D721Med (cell line): Measurements from ENCODE around the gene MMP17.

Source experiments
- DNase-seq: peaks from one replicate; pipeline ENCODE4 v3.0.0; 2011; ENCODE audit warnings: low spot score; ENCODE audit not compliant: insufficient read length
- FAIRE-seq: peaks from 2 replicates; lab custom pipeline; 2011; peaks lifted over from hg19 to GRCh38; lab: Jason Lieb, UNC
- TF ChIP-seq, protein P1 (sequence below): IDR thresholded peaks from 2 replicates; pipeline ENCODE4 v1.5.1; 2012; ENCODE audit warnings: mild to moderate bottlenecking, control low read depth; ENCODE audit not compliant: insufficient read depth; ENCODE audit errors: missing control alignments

Gene MMP17

DNA sequence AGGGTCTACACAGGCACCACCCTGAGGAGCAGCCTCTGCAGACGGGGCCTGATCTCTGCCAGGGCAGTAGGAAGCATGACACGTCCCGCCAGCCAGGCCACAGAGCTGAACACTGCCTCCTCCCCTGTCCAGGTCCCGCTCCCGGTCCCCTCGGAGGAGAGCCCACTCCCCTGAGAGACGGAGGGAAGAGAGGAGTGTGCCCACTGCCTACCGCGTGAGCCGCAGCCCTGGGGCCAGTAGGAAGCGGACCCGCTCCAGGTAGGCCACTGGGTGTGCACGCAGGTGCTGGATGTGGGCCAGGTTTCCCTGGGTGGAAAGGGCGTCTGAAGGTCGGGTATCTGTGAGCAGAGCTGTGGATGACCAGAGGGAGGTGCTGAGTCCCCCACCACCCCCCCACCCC is 41.9 kb upstream of the MMP17 start:
- FAIRE-seq = no peak
- TF ChIP-seq, protein P1, sequence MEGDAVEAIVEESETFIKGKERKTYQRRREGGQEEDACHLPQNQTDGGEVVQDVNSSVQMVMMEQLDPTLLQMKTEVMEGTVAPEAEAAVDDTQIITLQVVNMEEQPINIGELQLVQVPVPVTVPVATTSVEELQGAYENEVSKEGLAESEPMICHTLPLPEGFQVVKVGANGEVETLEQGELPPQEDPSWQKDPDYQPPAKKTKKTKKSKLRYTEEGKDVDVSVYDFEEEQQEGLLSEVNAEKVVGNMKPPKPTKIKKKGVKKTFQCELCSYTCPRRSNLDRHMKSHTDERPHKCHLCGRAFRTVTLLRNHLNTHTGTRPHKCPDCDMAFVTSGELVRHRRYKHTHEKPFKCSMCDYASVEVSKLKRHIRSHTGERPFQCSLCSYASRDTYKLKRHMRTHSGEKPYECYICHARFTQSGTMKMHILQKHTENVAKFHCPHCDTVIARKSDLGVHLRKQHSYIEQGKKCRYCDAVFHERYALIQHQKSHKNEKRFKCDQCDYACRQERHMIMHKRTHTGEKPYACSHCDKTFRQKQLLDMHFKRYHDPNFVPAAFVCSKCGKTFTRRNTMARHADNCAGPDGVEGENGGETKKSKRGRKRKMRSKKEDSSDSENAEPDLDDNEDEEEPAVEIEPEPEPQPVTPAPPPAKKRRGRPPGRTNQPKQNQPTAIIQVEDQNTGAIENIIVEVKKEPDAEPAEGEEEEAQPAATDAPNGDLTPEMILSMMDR = no peak
- no peak for DNase-seq

DNA sequence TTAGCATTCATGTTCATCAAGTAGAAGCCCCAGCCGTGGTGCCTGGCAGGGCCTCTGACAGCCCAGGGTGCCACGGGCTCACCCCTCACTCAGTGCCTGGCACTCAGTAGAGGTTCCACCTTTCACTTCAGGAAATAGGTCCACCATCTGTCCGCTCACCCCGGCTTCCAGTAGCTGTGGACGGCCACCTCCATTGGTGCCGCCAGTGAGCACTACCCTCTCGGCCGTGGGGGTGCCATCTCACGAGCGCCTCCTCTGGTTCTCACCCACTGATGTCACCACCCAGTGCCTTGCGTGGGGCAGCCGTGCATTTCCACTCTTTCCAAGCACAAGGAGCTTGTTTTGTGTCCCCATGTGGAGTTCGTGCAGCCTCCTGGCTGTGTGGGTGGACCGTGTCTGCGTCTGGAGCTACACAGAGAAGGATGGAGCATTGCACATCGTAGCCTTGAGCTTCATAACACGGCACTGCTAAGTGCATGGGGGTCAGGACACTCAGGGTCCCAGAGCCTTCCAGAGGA is 41.0 kb upstream of the MMP17 start:
- no peak for FAIRE-seq

DNA sequence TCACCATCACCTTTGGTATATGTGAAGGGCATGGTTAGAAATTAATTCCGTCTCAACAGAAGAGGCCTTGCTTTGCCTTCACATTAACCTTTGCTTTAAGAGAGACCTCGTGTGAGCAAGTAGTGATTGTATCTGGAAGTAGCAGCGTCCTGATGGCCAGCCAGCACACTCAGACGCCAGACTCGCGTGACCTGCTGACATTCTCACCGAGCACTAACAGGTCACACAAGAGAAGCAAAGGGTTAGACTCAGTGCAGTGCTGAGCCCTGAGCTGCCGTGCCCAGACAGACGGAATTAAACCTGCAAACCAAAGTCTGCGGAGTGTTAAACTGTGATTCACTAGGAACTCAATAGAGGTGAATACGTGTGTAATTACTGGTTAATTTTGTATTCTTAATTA is 40.1 kb upstream of the MMP17 start:
- TF ChIP-seq, protein P1 = no peak
- FAIRE-seq = no peak
- DNase-seq = no peak

More for the DNA sequence above, 41.0 kb upstream of the MMP17 start:
- TF ChIP-seq, protein P1 = no peak
- no peak for DNase-seq

DNA sequence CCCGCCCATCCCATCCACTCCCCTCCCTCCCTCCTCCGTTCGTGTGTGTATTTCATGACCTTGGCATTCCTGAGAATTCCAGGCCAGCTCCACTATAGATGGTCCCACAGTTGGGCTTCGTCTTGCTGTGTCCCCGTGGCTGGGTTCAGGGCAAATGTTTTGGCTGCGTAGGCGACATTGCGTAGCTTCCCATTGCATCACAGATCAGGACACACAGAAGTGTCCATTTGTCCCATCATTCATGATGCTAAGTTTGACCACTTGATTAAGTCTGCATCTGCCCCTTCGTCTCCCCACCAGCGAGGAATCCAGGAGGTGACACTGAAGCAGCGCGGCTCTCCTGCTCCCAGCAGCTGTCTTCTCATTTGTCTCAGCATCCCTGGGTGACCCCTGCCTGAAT is 38.6 kb upstream of the MMP17 start:
- no peak for FAIRE-seq
- TF ChIP-seq, protein P1 = no peak
- no peak for DNase-seq

DNA sequence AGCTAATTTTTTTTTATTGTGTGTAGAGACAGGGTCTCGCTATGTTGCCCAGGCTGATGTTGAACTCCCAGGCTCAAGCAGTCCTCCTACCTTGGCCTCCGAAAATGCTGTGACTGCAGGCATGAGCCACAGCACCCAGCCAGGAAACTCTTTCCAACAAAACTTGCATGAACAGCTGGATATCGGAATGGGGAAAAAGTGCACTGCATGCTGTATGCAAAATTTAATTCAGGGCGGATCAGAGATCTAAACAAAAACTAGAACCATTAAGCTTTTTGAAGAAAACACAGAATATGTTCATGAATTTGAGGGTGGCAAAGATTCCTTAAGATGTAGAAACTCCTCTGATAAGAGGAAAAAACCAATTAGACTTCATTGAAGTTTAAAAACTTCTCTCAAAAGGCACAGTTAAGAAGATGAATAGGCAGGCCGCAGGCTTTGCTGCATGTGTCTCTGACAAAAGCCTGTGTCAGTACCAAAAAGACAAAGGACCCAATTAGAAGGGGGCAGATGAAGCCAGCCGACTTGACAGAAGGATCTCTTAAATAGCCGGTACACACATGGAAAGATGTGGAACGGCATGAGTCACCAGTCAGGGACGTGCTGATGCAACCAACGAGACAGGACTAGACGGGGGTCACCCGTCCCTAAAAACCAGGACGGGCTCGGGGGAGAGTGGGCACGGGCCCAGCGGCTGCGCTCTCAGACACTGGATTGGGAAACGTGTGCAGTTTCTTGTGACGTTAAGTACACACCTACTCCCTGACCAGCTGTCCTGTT is 34.8 kb upstream of the MMP17 start:
- TF ChIP-seq, protein P1 = no peak
- no peak for DNase-seq
- no peak for FAIRE-seq

DNA sequence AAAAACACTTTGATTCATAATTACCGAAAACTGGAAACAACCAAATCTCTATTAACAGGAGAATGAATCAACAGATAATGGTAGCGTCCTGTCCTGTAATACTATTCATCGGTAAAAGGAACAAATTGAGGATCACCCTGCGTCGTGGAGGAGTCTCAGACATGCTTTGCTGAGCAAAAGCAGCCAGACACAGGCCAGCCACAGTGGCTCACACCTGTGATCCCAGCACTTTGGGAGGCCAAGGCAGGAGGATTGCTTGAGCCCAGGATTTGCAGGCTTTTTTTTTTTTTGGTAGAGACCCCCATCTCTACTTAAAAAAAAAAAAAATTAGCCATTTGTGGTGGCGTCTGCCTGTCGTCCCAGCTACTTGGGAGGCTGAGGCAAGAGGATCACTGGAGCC is 34.1 kb upstream of the MMP17 start:
- no peak for FAIRE-seq
- DNase-seq = no peak
- TF ChIP-seq, protein P1 = no peak

DNA sequence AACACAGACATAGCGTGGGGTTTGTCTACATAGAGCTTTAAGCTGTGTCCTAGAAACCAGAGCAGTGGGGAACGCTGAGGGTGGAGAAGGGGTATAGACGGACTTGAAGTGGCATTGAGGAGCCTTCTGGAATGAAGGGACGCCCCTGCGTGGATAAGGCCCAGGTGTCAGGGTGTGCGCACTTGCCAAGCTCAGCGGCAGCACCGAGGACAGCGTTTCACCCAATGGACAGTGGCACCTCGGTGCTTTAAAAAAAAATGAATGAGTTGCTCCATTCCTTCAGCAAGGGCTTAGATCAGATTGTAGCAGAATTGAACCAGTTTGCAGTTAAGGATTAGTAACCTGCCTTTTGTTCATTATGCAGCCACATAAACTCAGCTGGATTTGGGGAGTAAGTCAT is 33.6 kb upstream of the MMP17 start:
- TF ChIP-seq, protein P1 = no peak
- no peak for FAIRE-seq
- DNase-seq = no peak
